K562 (cell line): Measurements from ENCODE around the gene IMMP2L. TPM values are rescaled to one million over a fixed set of nuclear protein-coding genes. Genes with fewer than 3 reads are reported as not detected.

Experiments used
- CEBPB ChIP-seq: fragments of 450-650 bp; IDR thresholded peaks from 2 replicates; pipeline ENCODE4 v1.6.1; 2016; ENCODE audit warnings: missing genetic modification characterization, missing compliant biosample characterization
- CEBPG ChIP-seq, 3 experiments: fragments of 200-800 bp in 1 of 3; sonication (Bioruptor generic) in 1 of 3; sonication (generic) in 1 of 3; formaldehyde crosslinking in 1 of 3; IDR thresholded peaks in 2 of 3; conservative IDR thresholded peaks in 1 of 3; 2 replicates each; pipeline versions ENCODE4 v1.6.1 to v1.8.0; 2016 to 2022; ENCODE audit warnings: missing compliant biosample characterization in 2 of 3, missing genetic modification characterization in 2 of 3, mild to moderate bottlenecking in 1 of 3, missing genetic modification reagents in 1 of 3
- FOS ChIP-seq: IDR thresholded peaks from 3 replicates; pipeline ENCODE4 v1.6.1; 2011; ENCODE audit not compliant: insufficient read length; ENCODE audit errors: extremely low read depth
- FUS ChIP-seq: fragments of 200-400 bp; formaldehyde crosslinking; optimal IDR thresholded peaks from 2 replicates; pipeline ENCODE3; 2017; ENCODE audit warnings: low read depth, low read length
- GTF2E2 ChIP-seq: fragments of 200-800 bp; sonication (Bioruptor generic); IDR thresholded peaks from 2 replicates; pipeline ENCODE4 v1.6.1; 2016; ENCODE audit warnings: missing genetic modification characterization, missing compliant biosample characterization
- ILF3 ChIP-seq: fragments of 450-650 bp; IDR thresholded peaks from 2 replicates; pipeline ENCODE4 v1.6.1; 2018; ENCODE audit warnings: antibody characterized with exemption, mild to moderate bottlenecking, moderate library complexity, borderline replicate concordance
- MXD1 ChIP-seq: fragments of 250-450 bp; sonication (Bioruptor Pico); IDR thresholded peaks from 2 replicates; pipeline ENCODE4 v1.8.0; 2021; ENCODE audit warnings: borderline replicate concordance, mild to moderate bottlenecking, moderate library complexity; ENCODE audit not compliant: poor library complexity, severe bottlenecking
- RAD21 ChIP-seq, 2 experiments: fragments of 250-450 bp in 1 of 2; fragments of 450-650 bp in 1 of 2; sonication (Bioruptor Pico) in 1 of 2; formaldehyde crosslinking in 1 of 2; IDR thresholded peaks in 1 of 2; conservative IDR thresholded peaks in 1 of 2; 2 replicates each; pipeline versions ENCODE4 v1.4.0 to v1.8.0; 2020 to 2022; ENCODE audit warnings: mild to moderate bottlenecking in 2 of 2, moderate library complexity in 1 of 2
- RREB1 ChIP-seq: fragments of 250-450 bp; sonication (Bioruptor Pico); IDR thresholded peaks from 2 replicates; pipeline ENCODE4 v1.4.0; 2020
- SMARCC2 ChIP-seq: fragments of 450-650 bp; IDR thresholded peaks from 2 replicates; pipeline ENCODE4 v1.6.1; 2017; ENCODE audit warnings: antibody characterized with exemption, moderate library complexity, mild to moderate bottlenecking, low read depth
- SNRNP70 ChIP-seq: fragments of 200-400 bp; formaldehyde crosslinking; optimal IDR thresholded peaks from 2 replicates; pipeline ENCODE3; 2017; ENCODE audit warnings: low read depth, low read length
- ZNF347 ChIP-seq: fragments of 450-650 bp; formaldehyde crosslinking; IDR thresholded peaks from 2 replicates; pipeline ENCODE4 v1.4.0; 2020; ENCODE audit warnings: low read depth, mild to moderate bottlenecking, moderate library complexity
- ZNF583 ChIP-seq: fragments of 250-450 bp; sonication (Bioruptor Pico); IDR thresholded peaks from 2 replicates; pipeline ENCODE4 v1.4.0; 2020
- ZNF668 ChIP-seq: fragments of 250-450 bp; sonication (Bioruptor Pico); IDR thresholded peaks from 2 replicates; pipeline ENCODE4 v1.8.0; 2022; ENCODE audit warnings: mild to moderate bottlenecking, inconsistent platforms
- ZNF780A ChIP-seq: fragments of 250-450 bp; sonication (Bioruptor Pico); IDR thresholded peaks from 2 replicates; pipeline ENCODE4 v1.5.0; 2021; ENCODE audit warnings: mild to moderate bottlenecking
- polyA plus RNA-seq, 8 experiments: library from polyadenylated mRNA; depleted of rRNA in 4 of 8; stranded (reverse) in 5 of 8; unstranded in 3 of 8; fragments of >200 nt; fragmentation: Nextera tagmentation in 2 of 8; fragmentation: Illumina TruSeq in 1 of 8; extraction: Ambion mirVana in 2 of 8; extraction: Trizol in 1 of 8; gene quantifications; 2 replicates each; pipeline versions ENCODE4 v1.2.1 to v1.2.3, GENCODE V29; 2011 to 2014; ENCODE audit warnings: inconsistent platforms in 1 of 8, missing spikeins in 1 of 8
- total RNA-seq, 7 experiments: library from RNA; depleted of rRNA in 6 of 7; stranded (reverse); fragments of >200 nt in 6 of 7; fragmentation: Illumina TruSeq in 2 of 7; extraction: Trizol in 2 of 7; gene quantifications; 2 replicates each; pipeline versions ENCODE4 v1.2.1 to v1.2.3, GENCODE V29; 2011 to 2021; ENCODE audit warnings: low replicate concordance in 1 of 7

IMMP2L gene
- total and polyA plus RNA-seq, 9 of the 15 experiments (the other 6 are each of a cell fraction or from before 2014, with no cell fraction given): 29.7 to 116 (median 53.0) TPM

GRCh38 chr7:111014079-111014478 is 548.2 kb downstream of the IMMP2L start (continued):
- no peak for TF ChIP-seq SMARCC2
- no peak for TF ChIP-seq SNRNP70
- no peak for TF ChIP-seq GTF2E2
- no peak for TF ChIP-seq ZNF668 (CRISPR knock-in tag)
- TF ChIP-seq FUS: no peak
- no peak for TF ChIP-seq FOS
- TF ChIP-seq CEBPG (CRISPR knock-in tag; IDR thresholded peaks at IDR 0.05): 0 out of 2 replicates have a peak, but pooled peaks have one; percentile 26
- peak in 1 of 2 experiments; percentile 59; a peak in 3 of 4 replicates for TF ChIP-seq CEBPG (tag; conservative IDR thresholded peaks at IDR 0.05 in 1 of 2, IDR thresholded peaks at IDR 0.05 in 1 of 2)
- no peak for TF ChIP-seq ZNF780A (CRISPR knock-in tag)
- no peak for TF ChIP-seq ZNF583 (CRISPR knock-in tag)
- no peak for TF ChIP-seq MXD1
- TF ChIP-seq RAD21 (CRISPR knock-in tag; conservative IDR thresholded peaks at IDR 0.05 in 1 of 2, IDR thresholded peaks at IDR 0.05 in 1 of 2): no peak
- TF ChIP-seq RREB1 (CRISPR knock-in tag): no peak
- TF ChIP-seq ILF3: no peak
- no peak for TF ChIP-seq ZNF347 (CRISPR knock-in tag)
- TF ChIP-seq CEBPB: peak; percentile 32; the same call in 1 of the 2 replicates
- TF ChIP-seq, all 486 proteins: peak for 3
